ENCODE measurements around the gene BCAP31. TPM values are rescaled to one million over a fixed set of nuclear protein-coding genes. Genes with fewer than 3 reads are reported as not detected.

The BCAP31 gene
- total RNA-seq, 2 donors from 2014 or later: 192 to 206 TPM

GRCh38 chrX:153772316-153773217, 48.4 kb upstream of the BCAP31 start:
- Mint-ChIP-seq H3K4me1 (no peaks in the 10 kb centered on the region), H3K4me3 (no peak overlapping the region), H3K9me3 (peaks cover 34% of the 10 kb centered on the region), H3K27me3 (ENCODE audit: insufficient read depth) (no peaks in the 10 kb centered on the region), H3K36me3 (ENCODE audit: low read depth) (no peaks in the 10 kb centered on the region), H3K27ac (no peak overlapping the region)
- Histone ChIP-seq H3K9me3 (ENCODE audit: control insufficient read depth, low read length) (no peaks in the 10 kb centered on the region), H3K9ac (ENCODE audit: extremely low read depth, low read length, poor library complexity, severe bottlenecking) (no peak overlapping the region), H3K36me3 (ENCODE audit: control insufficient read depth, insufficient read depth, low read length) (no peaks in the 10 kb centered on the region), H3K27me3 (ENCODE audit: control insufficient read depth, insufficient read depth, low read length, poor library complexity, severe bottlenecking) (no peaks in the 10 kb centered on the region), H3K27ac (ENCODE audit: low read depth, low read length) (no peak overlapping the region), H3K4me3 (ENCODE audit: low read length) (no peak overlapping the region), H3K4me1 (ENCODE audit: control insufficient read depth, insufficient read depth, low read length) (no peaks in the 10 kb centered on the region)
- no peak for DNase-seq
- WGBS, 2 experiments (ENCODE audit: insufficient coverage in 1 of 2, insufficient read length in 1 of 2): 88 to 100% methylated on average over 1 to 21 of the region's 21 CpGs
- no peak for TF ChIP-seq CTCF (conservative IDR thresholded peaks at IDR 0.05)

DNA sequence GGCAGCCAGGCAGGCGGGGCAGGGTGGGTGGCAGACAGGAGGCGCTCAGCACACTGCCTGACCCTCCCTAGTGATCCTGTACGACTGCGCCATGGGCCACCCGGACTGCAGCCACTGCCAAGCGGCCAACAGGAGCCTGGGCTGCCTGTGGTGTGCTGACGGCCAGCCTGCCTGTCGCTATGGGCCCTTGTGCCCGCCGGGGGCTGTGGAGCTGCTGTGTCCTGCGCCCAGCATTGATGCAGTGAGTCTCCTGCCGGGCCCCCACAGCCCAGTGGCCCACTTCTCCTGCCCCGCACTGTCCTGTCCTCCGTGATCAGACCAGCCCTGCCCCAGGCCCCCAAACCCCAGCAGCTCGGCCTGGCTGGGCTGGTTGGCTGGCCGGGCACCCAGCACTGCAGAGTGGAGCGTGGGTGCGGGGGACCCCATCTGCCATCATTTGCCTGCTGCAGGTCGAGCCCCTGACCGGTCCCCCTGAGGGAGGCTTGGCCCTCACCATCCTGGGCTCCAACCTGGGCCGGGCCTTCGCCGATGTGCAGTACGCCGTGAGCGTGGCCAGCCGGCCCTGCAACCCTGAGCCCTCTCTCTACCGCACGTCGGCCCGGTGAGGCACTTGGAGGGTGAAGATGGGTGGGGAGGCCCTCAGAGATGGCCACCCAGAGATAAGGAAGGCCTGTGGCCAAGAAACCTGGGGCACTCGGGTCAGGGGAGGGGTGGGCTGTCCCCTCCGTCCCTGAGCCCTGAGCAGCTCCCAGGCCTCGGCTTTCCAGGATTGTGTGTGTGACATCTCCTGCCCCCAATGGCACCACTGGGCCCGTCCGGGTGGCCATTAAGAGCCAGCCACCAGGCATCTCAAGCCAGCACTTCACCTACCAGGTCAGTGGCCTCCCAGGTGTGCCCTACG, 47.5 kb upstream of the BCAP31 start:
- no peaks in the 10 kb centered on the region for H3K4me1 Mint-ChIP-seq

More for the DNA sequence above, 47.5 kb upstream of the BCAP31 start:
- Histone ChIP-seq H3K27me3 (ENCODE audit: control insufficient read depth, insufficient read depth, low read length, poor library complexity, severe bottlenecking) (no peaks in the 10 kb centered on the region), H3K27ac (ENCODE audit: low read depth, low read length) (no peak overlapping the region), H3K9me3 (ENCODE audit: control insufficient read depth, low read length) (no peaks in the 10 kb centered on the region), H3K36me3 (ENCODE audit: control insufficient read depth, insufficient read depth, low read length) (no peaks in the 10 kb centered on the region), H3K9ac (ENCODE audit: extremely low read depth, low read length, poor library complexity, severe bottlenecking) (no peak overlapping the region), H3K4me3 (ENCODE audit: low read length) (no peak overlapping the region), H3K4me1 (ENCODE audit: control insufficient read depth, insufficient read depth, low read length) (no peaks in the 10 kb centered on the region)
- H3K4me3 Mint-ChIP-seq: no peak overlapping the region
- DNase-seq: peak; percentile 28
- no peak overlapping the region for H3K27ac Mint-ChIP-seq
- H3K9me3 Mint-ChIP-seq: peaks cover 33% of the 10 kb centered on the region
- H3K27me3 Mint-ChIP-seq (ENCODE audit: insufficient read depth): no peaks in the 10 kb centered on the region
- TF ChIP-seq CTCF (conservative IDR thresholded peaks at IDR 0.05): no peak
- 90 to 93% methylated on average over 5 to 37 of the region's 37 CpGs for WGBS, 2 experiments (ENCODE audit: insufficient coverage in 1 of 2, insufficient read length in 1 of 2)
- no peaks in the 10 kb centered on the region for H3K36me3 Mint-ChIP-seq (ENCODE audit: low read depth)
